ENCODE results near the gene TFF1. TPM values are rescaled to one million over a fixed set of nuclear protein-coding genes. Genes with fewer than 3 reads are reported as not detected.

Gene TFF1
- polyA plus RNA-seq, 1 donor from 2014 or later, result not detected

DNA sequence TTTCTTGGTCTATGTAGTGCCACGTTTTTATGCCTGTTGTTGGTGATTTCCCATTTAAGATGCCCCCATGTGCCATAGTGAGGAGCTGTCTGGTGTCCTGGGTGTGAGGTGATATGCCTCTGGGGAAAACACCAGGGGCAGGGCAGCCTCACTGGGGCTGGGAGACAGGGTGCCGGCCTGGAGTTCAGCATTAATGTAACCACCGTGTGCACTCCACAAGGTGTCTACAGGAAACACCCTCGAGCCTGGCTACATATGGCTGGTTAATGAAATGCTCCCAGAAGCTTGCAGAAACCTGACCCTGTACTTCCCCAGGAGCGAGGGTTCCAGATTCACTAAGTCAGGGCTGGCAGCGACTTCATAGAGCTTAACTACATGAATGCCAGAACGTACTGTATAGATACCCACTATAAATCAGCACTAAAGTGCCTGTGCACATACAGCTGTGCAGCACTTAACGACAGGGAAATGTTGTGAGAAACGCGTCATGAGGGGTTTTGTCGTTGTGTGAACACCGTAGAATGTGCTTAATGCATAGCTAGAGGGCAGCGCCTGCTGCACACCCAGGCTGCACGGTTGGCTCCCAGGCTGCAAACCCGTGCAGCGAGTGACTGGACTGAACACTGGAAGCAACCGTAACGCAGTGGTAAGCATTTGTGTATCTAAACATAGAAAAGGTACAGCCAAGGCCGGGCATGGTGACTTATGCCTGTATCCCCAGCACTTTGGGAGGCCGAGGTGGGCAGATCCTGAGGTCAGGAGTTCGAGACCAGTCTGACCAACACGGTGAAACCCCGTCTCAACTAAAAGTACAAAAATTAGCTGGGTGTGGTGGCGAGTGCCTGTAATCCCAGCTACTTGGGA lies 25.9 kb downstream of the TFF1 start:
- no peaks in the 10 kb centered on the region for H3K9me2 ChIP-seq (ENCODE audit: insufficient read depth, low read length)
- no peaks in the 10 kb centered on the region for H3K79me2 ChIP-seq (replicated peaks; ENCODE audit: insufficient read depth, low read length)
- H2AFZ ChIP-seq (ENCODE audit: low read depth, low read length), result no peak overlapping the region
- H3K36me3 ChIP-seq (ENCODE audit: insufficient read depth, low read length), result no peaks in the 10 kb centered on the region
- no peaks in the 10 kb centered on the region for H3K27me3 ChIP-seq (ENCODE audit: insufficient read depth, low read depth, low read length)
- H3K27ac ChIP-seq (ENCODE audit: low read length), result no peak overlapping the region
- H3F3A ChIP-seq (ENCODE audit: insufficient read depth, low read length, poor library complexity, severe bottlenecking), result no peaks in the 10 kb centered on the region
- H3K4me3 ChIP-seq (ENCODE audit: low read length), result no peak overlapping the region
- no peaks in the 10 kb centered on the region for H4K20me1 ChIP-seq (ENCODE audit: insufficient read depth)
- no peak overlapping the region for H3K4me2 ChIP-seq (ENCODE audit: low read length)
- TF ChIP-seq, protein P1, sequence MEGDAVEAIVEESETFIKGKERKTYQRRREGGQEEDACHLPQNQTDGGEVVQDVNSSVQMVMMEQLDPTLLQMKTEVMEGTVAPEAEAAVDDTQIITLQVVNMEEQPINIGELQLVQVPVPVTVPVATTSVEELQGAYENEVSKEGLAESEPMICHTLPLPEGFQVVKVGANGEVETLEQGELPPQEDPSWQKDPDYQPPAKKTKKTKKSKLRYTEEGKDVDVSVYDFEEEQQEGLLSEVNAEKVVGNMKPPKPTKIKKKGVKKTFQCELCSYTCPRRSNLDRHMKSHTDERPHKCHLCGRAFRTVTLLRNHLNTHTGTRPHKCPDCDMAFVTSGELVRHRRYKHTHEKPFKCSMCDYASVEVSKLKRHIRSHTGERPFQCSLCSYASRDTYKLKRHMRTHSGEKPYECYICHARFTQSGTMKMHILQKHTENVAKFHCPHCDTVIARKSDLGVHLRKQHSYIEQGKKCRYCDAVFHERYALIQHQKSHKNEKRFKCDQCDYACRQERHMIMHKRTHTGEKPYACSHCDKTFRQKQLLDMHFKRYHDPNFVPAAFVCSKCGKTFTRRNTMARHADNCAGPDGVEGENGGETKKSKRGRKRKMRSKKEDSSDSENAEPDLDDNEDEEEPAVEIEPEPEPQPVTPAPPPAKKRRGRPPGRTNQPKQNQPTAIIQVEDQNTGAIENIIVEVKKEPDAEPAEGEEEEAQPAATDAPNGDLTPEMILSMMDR (IDR thresholded peaks at IDR 0.05; ENCODE audit: poor library complexity, severe bottlenecking), result no peak
- TF ChIP-seq SMC3 (conservative IDR thresholded peaks at IDR 0.05; ENCODE audit: poor library complexity), result no peak
- no peaks in the 10 kb centered on the region for H3K9me3 ChIP-seq (ENCODE audit: low read length)
- no peak overlapping the region for H3K9ac ChIP-seq (ENCODE audit: low read length)

DNA sequence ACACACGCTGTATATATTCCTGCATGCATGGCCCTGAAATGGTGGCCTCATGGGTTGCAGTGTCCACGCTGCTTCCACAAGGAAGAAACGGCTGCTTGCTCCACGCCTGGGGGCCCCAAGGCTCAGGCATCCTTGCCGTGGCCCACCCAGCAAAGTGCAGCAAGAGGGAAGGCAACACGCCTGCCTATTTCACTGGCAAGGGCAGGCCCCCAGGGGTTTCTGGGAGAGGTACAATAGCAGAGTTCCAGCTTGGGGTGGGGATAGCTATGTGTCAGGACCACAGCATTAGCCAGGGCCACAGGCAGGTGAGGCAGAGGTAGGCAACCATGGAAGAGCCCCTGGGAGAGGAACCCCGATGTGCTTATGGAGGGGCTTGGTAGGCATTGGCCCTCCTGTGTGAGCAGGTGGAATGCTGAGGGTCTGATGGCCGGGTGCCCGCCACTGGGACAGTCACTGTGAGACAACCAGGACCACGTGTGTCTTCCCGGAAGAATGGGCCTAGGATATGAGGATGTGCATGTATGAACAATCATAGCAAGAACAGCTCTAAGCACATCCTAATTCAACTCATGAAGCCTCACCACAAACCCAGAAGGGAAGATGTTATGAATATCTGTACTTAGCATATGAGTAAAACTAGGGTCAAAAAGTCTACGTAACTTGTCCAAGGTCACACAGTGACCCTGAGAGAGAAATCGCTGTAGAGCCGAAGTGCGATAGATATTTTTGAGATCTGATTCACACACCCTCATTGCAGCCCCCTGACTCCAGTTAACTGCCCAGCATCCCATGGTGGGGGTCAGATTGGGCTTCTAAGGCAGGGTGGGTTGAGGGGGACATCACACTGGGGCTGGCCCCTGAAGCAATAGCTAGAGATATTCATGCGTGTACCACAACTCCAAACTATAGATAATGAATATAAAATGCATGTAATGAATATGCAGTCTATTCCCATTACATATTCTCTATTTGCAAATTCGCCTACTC lies 27.3 kb downstream of the TFF1 start:
- TF ChIP-seq MXI1 (conservative IDR thresholded peaks at IDR 0.05; ENCODE audit: poor library complexity, severe bottlenecking), result no peak
- TF ChIP-seq TAF1 (IDR thresholded peaks at IDR 0.05; ENCODE audit: low read depth), result no peak
- TF ChIP-seq SMC3 (conservative IDR thresholded peaks at IDR 0.05; ENCODE audit: poor library complexity), result no peak
- TF ChIP-seq EP300 (conservative IDR thresholded peaks at IDR 0.05; ENCODE audit: poor library complexity, severe bottlenecking), result no peak
- TF ChIP-seq POLR2AphosphoS5 (IDR thresholded peaks at IDR 0.05), result no peak
- TF ChIP-seq EZH2 (IDR thresholded peaks at IDR 0.05; ENCODE audit: borderline replicate concordance, insufficient read depth, low read length, poor library complexity, severe bottlenecking), result no peak
- TF ChIP-seq, protein P1 (IDR thresholded peaks at IDR 0.05; ENCODE audit: poor library complexity, severe bottlenecking), result no peak
- no peak for TF ChIP-seq RAD21 (conservative IDR thresholded peaks at IDR 0.05)
- TF ChIP-seq, protein P2, sequence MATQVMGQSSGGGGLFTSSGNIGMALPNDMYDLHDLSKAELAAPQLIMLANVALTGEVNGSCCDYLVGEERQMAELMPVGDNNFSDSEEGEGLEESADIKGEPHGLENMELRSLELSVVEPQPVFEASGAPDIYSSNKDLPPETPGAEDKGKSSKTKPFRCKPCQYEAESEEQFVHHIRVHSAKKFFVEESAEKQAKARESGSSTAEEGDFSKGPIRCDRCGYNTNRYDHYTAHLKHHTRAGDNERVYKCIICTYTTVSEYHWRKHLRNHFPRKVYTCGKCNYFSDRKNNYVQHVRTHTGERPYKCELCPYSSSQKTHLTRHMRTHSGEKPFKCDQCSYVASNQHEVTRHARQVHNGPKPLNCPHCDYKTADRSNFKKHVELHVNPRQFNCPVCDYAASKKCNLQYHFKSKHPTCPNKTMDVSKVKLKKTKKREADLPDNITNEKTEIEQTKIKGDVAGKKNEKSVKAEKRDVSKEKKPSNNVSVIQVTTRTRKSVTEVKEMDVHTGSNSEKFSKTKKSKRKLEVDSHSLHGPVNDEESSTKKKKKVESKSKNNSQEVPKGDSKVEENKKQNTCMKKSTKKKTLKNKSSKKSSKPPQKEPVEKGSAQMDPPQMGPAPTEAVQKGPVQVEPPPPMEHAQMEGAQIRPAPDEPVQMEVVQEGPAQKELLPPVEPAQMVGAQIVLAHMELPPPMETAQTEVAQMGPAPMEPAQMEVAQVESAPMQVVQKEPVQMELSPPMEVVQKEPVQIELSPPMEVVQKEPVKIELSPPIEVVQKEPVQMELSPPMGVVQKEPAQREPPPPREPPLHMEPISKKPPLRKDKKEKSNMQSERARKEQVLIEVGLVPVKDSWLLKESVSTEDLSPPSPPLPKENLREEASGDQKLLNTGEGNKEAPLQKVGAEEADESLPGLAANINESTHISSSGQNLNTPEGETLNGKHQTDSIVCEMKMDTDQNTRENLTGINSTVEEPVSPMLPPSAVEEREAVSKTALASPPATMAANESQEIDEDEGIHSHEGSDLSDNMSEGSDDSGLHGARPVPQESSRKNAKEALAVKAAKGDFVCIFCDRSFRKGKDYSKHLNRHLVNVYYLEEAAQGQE (IDR thresholded peaks at IDR 0.05; ENCODE audit: borderline replicate concordance), result no peak
- no peak overlapping the region for H3K4me2 ChIP-seq (ENCODE audit: low read length)
- H3K27me3 ChIP-seq (ENCODE audit: insufficient read depth, low read depth, low read length), result no peaks in the 10 kb centered on the region
- no peaks in the 10 kb centered on the region for H3K79me2 ChIP-seq (replicated peaks; ENCODE audit: insufficient read depth, low read length)
- H3F3A ChIP-seq (ENCODE audit: insufficient read depth, low read length, poor library complexity, severe bottlenecking), result no peaks in the 10 kb centered on the region
- no peaks in the 10 kb centered on the region for H3K9me2 ChIP-seq (ENCODE audit: insufficient read depth, low read length)
- H3K36me3 ChIP-seq (ENCODE audit: insufficient read depth, low read length), result no peaks in the 10 kb centered on the region
- H3K9me3 ChIP-seq (ENCODE audit: low read length), result no peaks in the 10 kb centered on the region
- no peak overlapping the region for H3K27ac ChIP-seq (ENCODE audit: low read length)
- no peak overlapping the region for H3K4me3 ChIP-seq (ENCODE audit: low read length)
- H4K20me1 ChIP-seq (ENCODE audit: insufficient read depth), result no peaks in the 10 kb centered on the region
- H3K9ac ChIP-seq (ENCODE audit: low read length), result no peak overlapping the region
- H2AFZ ChIP-seq (ENCODE audit: low read depth, low read length), result no peak overlapping the region

All from neural cell (in vitro differentiated cells).